Lung (tissue), 12 donors: ENCODE data around the gene TRPM3. TPM values are rescaled to one million over a fixed set of nuclear protein-coding genes. Genes with fewer than 3 reads are reported as not detected.

ENCODE experiments used
- ATAC-seq: fragments of 200-7000 bp; cut with Tn5 transposase; one replicate; pipeline ENCODE4 v1.9.1; 2020; ENCODE audit warnings: moderate number of reproducible peaks; ENCODE audit not compliant: insufficient read depth, low FRiP score
- DNase-seq, 3 donors: peaks; one replicate each; pipeline ENCODE4 v3.0.0-alpha.2; 2013 to 2017
- H3K27ac ChIP-seq, 2 donors: one replicate each; pipeline ENCODE4 v1.5.1; 2013; ENCODE audit warnings: mild to moderate bottlenecking in 2 of 2, moderate library complexity in 2 of 2, control low read depth in 1 of 2, inconsistent platforms in 1 of 2, low read depth in 1 of 2, low read length in 1 of 2
- H3K27me3 ChIP-seq, 3 donors: one replicate each; pipeline ENCODE4 v1.5.1; 2013; ENCODE audit warnings: low read length in 2 of 3; ENCODE audit not compliant: control insufficient read depth in 3 of 3, insufficient read depth in 3 of 3
- H3K36me3 ChIP-seq, 4 donors: one replicate each; pipeline ENCODE4 v1.5.1; 2013; ENCODE audit warnings: low read length in 4 of 4, mild to moderate bottlenecking in 1 of 4, moderate library complexity in 1 of 4; ENCODE audit not compliant: control insufficient read depth in 4 of 4, insufficient read depth in 4 of 4
- H3K4me1 ChIP-seq, 5 donors: one replicate each; pipeline ENCODE4 v1.5.1; 2013; ENCODE audit warnings: low read length in 5 of 5, mild to moderate bottlenecking in 2 of 5, moderate library complexity in 1 of 5; ENCODE audit not compliant: control insufficient read depth in 5 of 5, insufficient read depth in 5 of 5
- H3K4me3 ChIP-seq: one replicate; pipeline ENCODE4 v1.5.1; 2013; ENCODE audit warnings: mild to moderate bottlenecking, control low read depth, moderate library complexity
- H3K9ac ChIP-seq, 2 donors: one replicate each; pipeline ENCODE4 v1.5.1; 2013; ENCODE audit warnings: low read length in 2 of 2, control low read depth in 1 of 2; ENCODE audit not compliant: insufficient read depth in 1 of 2
- H3K9me3 ChIP-seq, 4 donors: one replicate each; pipeline ENCODE4 v1.5.1; 2013; ENCODE audit warnings: low read length in 3 of 4, mild to moderate bottlenecking in 1 of 4, moderate library complexity in 1 of 4; ENCODE audit not compliant: control insufficient read depth in 4 of 4, insufficient read depth in 3 of 4
- WGBS, 2 donors: extraction: QIAGEN DNeasy Blood & Tissue Kit; methylation state at CpG; one replicate each; pipeline ENCODE4 v1.1.7; 2013; 5-methylcytosine and 5-hydroxymethylcytosine counted together
- polyA plus RNA-seq, 2 donors: library from polyadenylated mRNA; stranded (reverse); fragments of 200-250 nt; gene quantifications; one replicate each; pipeline ENCODE4 v1.2.1, GENCODE V29; 2013
- total RNA-seq, 2 donors: library from RNA; depleted of rRNA in 1 of 2; stranded (reverse); fragments of >200 nt in 1 of 2; gene quantifications; one replicate each; pipeline ENCODE4 v1.2.1, GENCODE V29; 2014 to 2021
- TF ChIP-seq, protein P1 (sequence below): IDR thresholded peaks from 2 replicates; pipeline ENCODE4 v1.5.1; 2012; ENCODE audit warnings: mild to moderate bottlenecking; ENCODE audit errors: control extremely low read depth, extremely low read depth
- donor health status: control.
- donor health status: control.
- donor health status: Bipolar disorder and iron deficiency.
- donor health status: healthy.
- donor health status: DM: yes; HTN: yes; CAD: no.

The TRPM3 gene
- total and polyA plus RNA-seq, 4 donors = 0.02 to 1.4 (median 0.49) TPM; not detected in 1

DNA sequence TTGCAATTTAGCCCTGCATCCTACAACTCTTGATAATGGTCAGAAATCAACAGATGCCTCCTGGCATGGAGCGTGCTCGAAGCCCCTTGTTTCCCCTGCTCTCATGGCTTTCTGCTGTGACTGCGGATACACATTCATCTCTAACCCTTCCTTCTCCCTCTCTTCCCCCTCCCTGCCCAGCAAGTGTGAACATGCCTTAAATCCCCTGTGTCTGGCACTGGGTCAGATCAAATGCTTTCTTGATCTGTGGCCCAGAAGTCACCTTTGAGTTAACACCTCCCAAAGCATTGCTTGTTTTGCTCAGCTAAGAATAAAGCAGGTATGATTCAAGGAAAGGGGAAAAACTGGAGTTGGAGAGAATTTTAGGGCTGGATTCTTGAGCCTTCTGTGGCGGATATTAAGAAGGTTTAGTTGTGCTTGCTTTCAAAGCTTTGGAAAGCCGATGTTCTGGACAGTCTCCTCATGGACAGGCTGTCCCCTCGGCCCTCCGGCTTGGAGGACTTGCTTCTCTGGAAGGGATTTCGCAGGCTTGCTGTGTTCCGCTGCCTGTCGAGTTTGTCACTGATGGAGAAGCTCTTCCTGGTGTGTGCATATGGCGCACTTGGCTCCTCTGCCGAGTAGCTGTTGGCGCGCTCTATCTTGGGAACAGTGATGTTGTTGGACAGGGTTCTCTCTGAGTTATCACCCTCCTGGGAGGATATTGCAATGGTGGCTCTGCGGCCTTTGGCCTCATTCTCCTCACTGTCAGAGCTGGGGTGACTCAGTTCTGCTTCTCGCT is 585.7 kb downstream of the TRPM3 start:
- H3K27ac ChIP-seq = no peak overlapping the region
- peaks cover 0 to 1% (median 0%) of the 10 kb centered on the region in 4 donors for H3K9me3 ChIP-seq
- no peaks in the 10 kb centered on the region for H3K36me3 ChIP-seq
- ATAC-seq (no peak), DNase-seq (no peak)
- peaks cover 0 to 3% (median 0%) of the 10 kb centered on the region in 5 donors for H3K4me1 ChIP-seq
- no peaks in the 10 kb centered on the region for H3K27me3 ChIP-seq
- WGBS, 2 donors = 89 to 93% methylated on average over 16 of the region's 16 CpGs
- TF ChIP-seq, protein P1, sequence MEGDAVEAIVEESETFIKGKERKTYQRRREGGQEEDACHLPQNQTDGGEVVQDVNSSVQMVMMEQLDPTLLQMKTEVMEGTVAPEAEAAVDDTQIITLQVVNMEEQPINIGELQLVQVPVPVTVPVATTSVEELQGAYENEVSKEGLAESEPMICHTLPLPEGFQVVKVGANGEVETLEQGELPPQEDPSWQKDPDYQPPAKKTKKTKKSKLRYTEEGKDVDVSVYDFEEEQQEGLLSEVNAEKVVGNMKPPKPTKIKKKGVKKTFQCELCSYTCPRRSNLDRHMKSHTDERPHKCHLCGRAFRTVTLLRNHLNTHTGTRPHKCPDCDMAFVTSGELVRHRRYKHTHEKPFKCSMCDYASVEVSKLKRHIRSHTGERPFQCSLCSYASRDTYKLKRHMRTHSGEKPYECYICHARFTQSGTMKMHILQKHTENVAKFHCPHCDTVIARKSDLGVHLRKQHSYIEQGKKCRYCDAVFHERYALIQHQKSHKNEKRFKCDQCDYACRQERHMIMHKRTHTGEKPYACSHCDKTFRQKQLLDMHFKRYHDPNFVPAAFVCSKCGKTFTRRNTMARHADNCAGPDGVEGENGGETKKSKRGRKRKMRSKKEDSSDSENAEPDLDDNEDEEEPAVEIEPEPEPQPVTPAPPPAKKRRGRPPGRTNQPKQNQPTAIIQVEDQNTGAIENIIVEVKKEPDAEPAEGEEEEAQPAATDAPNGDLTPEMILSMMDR = no peak
- H3K9ac ChIP-seq = no peak overlapping the region
- H3K4me3 ChIP-seq = no peak overlapping the region

DNA sequence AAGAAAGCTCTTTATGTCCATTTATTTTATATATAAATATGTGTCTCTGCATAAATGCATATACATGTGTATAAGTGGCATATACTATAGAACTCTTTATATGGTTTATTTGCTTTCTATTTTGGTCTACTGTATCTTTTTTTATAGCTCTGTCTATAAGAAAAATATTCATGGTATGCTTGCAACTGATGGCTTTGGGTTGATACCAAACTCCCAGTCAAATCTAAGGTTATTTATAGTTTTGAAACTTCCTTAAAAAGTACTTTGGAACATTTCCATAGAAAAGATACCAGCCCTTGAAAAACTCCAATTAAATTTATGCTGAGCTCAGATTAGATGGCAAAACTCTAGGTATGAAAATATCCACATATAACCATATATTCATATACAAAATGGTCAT is 587.0 kb downstream of the TRPM3 start:
- ATAC-seq = no peak
- no peak for DNase-seq
- no peak overlapping the region for H3K9ac ChIP-seq
- peaks cover 0 to 1% (median 0%) of the 10 kb centered on the region in 4 donors for H3K9me3 ChIP-seq
- H3K4me3 ChIP-seq = no peak overlapping the region
- no peak overlapping the region for H3K27ac ChIP-seq
- H3K27me3 ChIP-seq = no peaks in the 10 kb centered on the region
- peaks cover 0 to 6% (median 0%) of the 10 kb centered on the region in 5 donors for H3K4me1 ChIP-seq
- no peaks in the 10 kb centered on the region for H3K36me3 ChIP-seq
- TF ChIP-seq, protein P1 = no peak

DNA sequence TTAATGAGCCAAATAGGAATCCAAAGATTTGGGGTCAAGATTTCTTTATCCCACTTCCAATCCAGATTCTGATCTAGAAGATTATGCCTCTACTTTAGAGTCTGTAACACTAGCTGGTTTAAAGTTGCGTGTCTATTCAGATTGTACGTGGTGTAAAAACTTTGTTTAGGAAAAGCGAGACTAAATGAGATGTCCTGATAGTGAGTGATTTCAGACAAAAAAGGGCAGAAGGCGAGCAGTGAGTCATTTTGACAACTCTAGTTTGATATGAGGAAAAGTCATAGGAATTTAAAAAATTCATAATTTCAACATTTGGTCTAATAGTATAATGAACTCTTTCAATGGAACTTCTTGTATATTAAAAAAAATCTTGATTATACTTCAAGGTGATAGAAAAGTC is 587.4 kb downstream of the TRPM3 start:
- ATAC-seq (no peak), DNase-seq (no peak)
- Histone ChIP-seq H3K9ac (no peak overlapping the region), H3K9me3 (peaks cover 0 to 1% (median 0%) of the 10 kb centered on the region in 4 donors), H3K36me3 (no peaks in the 10 kb centered on the region), H3K27me3 (no peaks in the 10 kb centered on the region), H3K4me3 (no peak overlapping the region), H3K4me1 (peaks cover 0 to 4% (median 0%) of the 10 kb centered on the region in 5 donors), H3K27ac (no peak overlapping the region)
- TF ChIP-seq, protein P1 = no peak
- 89 to 93% methylated on average over 4 of the region's 4 CpGs for WGBS, 2 donors
